ENCODE measurements around the gene DAAM1.

DNA sequence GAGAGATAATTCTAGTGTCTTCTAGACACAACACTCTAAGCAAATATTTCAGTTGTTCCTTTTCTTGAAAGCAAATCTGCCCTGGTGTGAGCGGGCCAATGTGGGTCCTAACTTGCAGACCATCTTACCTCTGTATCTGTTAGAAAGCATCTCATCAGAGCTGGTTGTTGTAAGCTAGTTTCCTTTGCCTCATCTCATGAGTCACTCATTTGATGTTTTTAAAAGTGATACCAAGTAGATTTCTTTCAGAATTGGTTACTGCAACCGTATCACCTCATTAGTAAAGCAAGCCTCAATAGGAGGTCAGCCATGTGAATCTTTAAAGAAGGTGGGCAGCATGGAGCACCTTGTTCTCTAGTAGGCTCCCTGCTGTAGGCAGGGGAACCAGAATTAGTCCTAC lies 78.6 kb downstream of the DAAM1 start:
- TF ChIP-seq, protein P1, sequence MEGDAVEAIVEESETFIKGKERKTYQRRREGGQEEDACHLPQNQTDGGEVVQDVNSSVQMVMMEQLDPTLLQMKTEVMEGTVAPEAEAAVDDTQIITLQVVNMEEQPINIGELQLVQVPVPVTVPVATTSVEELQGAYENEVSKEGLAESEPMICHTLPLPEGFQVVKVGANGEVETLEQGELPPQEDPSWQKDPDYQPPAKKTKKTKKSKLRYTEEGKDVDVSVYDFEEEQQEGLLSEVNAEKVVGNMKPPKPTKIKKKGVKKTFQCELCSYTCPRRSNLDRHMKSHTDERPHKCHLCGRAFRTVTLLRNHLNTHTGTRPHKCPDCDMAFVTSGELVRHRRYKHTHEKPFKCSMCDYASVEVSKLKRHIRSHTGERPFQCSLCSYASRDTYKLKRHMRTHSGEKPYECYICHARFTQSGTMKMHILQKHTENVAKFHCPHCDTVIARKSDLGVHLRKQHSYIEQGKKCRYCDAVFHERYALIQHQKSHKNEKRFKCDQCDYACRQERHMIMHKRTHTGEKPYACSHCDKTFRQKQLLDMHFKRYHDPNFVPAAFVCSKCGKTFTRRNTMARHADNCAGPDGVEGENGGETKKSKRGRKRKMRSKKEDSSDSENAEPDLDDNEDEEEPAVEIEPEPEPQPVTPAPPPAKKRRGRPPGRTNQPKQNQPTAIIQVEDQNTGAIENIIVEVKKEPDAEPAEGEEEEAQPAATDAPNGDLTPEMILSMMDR (conservative IDR thresholded peaks at IDR 0.05; ENCODE audit: low read length) = no peak
- no peak for TF ChIP-seq EZH2phosphoT487 (IDR thresholded peaks at IDR 0.05; ENCODE audit: borderline replicate concordance, low read depth, low read length)

Data from OCI-LY7 (cell line).